GM23338 (cell line): Measurements from ENCODE around the gene OGG1. TPM values are rescaled to one million over a fixed set of nuclear protein-coding genes. Genes with fewer than 3 reads are reported as not detected.

Experiments used
- ATAC-seq: fragments of 200-7000 bp; cut with Tn5 transposase; 3 replicates; pipeline ENCODE4 v1.9.1; 2020
- DNase-seq: peaks from one replicate; pipeline ENCODE4 v3.0.0-alpha.2; 2015; ENCODE audit warnings: low spot score
- H2AFZ ChIP-seq: fragments of 200-600 bp; sonication (generic); 2 replicates; pipeline ENCODE4 v1.8.0; 2016; ENCODE audit warnings: antibody characterized with exemption, mild to moderate bottlenecking, moderate library complexity
- H3F3A ChIP-seq: fragments of 200-600 bp; sonication (generic); replicated peaks from 2 replicates; pipeline ENCODE4 v1.8.0; 2017; ENCODE audit warnings: antibody characterized with exemption, mixed run types, low read depth
- H3K27ac ChIP-seq: fragments of 200-600 bp; sonication (generic); 2 replicates; pipeline ENCODE4 v1.6.1; 2016; ENCODE audit warnings: low read depth
- H3K27me3 ChIP-seq: fragments of 200-600 bp; sonication (generic); 2 replicates; pipeline ENCODE4 v1.8.0; 2016; ENCODE audit warnings: mild to moderate bottlenecking, mixed run types, moderate library complexity; ENCODE audit not compliant: insufficient read depth
- H3K36me3 ChIP-seq: fragments of 200-600 bp; sonication (generic); 2 replicates; pipeline ENCODE4 v1.8.0; 2016; ENCODE audit warnings: mild to moderate bottlenecking; ENCODE audit not compliant: insufficient read depth
- H3K4me1 ChIP-seq: fragments of 200-600 bp; sonication (generic); 2 replicates; pipeline ENCODE4 v1.8.0; 2016; ENCODE audit warnings: mild to moderate bottlenecking, moderate library complexity; ENCODE audit not compliant: insufficient read depth
- H3K4me2 ChIP-seq: fragments of 200-600 bp; sonication (generic); 2 replicates; pipeline ENCODE4 v1.7.1; 2017; ENCODE audit warnings: mixed run types
- H3K4me3 ChIP-seq: fragments of 200-600 bp; sonication (generic); 2 replicates; pipeline ENCODE4 v1.6.1; 2016; ENCODE audit warnings: mixed run types
- H3K79me2 ChIP-seq: fragments of 200-600 bp; sonication (generic); replicated peaks from 2 replicates; pipeline ENCODE4 v1.8.0; 2017; ENCODE audit warnings: mild to moderate bottlenecking; ENCODE audit not compliant: insufficient read depth
- H3K9me2 ChIP-seq: fragments of 200-600 bp; sonication (generic); 2 replicates; pipeline ENCODE4 v1.8.0; 2017; ENCODE audit not compliant: insufficient read depth
- H4K20me1 ChIP-seq: fragments of 200-600 bp; sonication (generic); replicated peaks from 2 replicates; pipeline ENCODE4 v1.8.0; 2017; ENCODE audit warnings: mild to moderate bottlenecking; ENCODE audit not compliant: insufficient read depth
- H3K27ac Mint-ChIP-seq: 2 replicates; pipeline ENCODE4 v1.8.0; 2020; ENCODE audit warnings: inconsistent platforms, mild to moderate bottlenecking, moderate library complexity, mixed read lengths
- H3K27me3 Mint-ChIP-seq: 3 replicates; pipeline ENCODE4 v1.8.0; 2022; ENCODE audit warnings: low read depth, mild to moderate bottlenecking, moderate library complexity, mixed read lengths, inconsistent platforms; ENCODE audit not compliant: insufficient read depth, poor library complexity
- H3K36me3 Mint-ChIP-seq: 3 replicates; pipeline ENCODE4 v1.8.0; 2021; ENCODE audit warnings: low read depth, mild to moderate bottlenecking, inconsistent platforms, moderate library complexity, mixed read lengths
- H3K4me1 Mint-ChIP-seq: 3 replicates; pipeline ENCODE4 v1.8.0; 2020; ENCODE audit warnings: mild to moderate bottlenecking, inconsistent platforms, mixed read lengths
- H3K4me3 Mint-ChIP-seq: 3 replicates; pipeline ENCODE4 v1.8.0; 2021; ENCODE audit warnings: moderate library complexity, mild to moderate bottlenecking, inconsistent platforms, mixed read lengths
- H3K9me3 Mint-ChIP-seq: 3 replicates; pipeline ENCODE4 v1.8.0; 2020; ENCODE audit warnings: moderate library complexity, mild to moderate bottlenecking, inconsistent platforms, mixed read lengths
- EZH2 ChIP-seq: fragments of 200-600 bp; sonication (generic); IDR thresholded peaks from one replicate; pipeline ENCODE4 v1.8.0; 2017; ENCODE audit warnings: antibody characterized with exemption, mild to moderate bottlenecking, low read depth; ENCODE audit not compliant: unreplicated experiment
- EZH2phosphoT487 ChIP-seq: fragments of 200-600 bp; sonication (generic); IDR thresholded peaks from one replicate; pipeline ENCODE4 v1.8.1; 2018; ENCODE audit warnings: antibody characterized with exemption; ENCODE audit not compliant: unreplicated experiment
- JUNB ChIP-seq: IDR thresholded peaks from one replicate; pipeline ENCODE4 v1.6.1; 2016; ENCODE audit warnings: antibody characterized with exemption; ENCODE audit not compliant: unreplicated experiment
- REST ChIP-seq: IDR thresholded peaks from one replicate; pipeline ENCODE4 v1.6.1; 2018; ENCODE audit warnings: antibody characterized with exemption; ENCODE audit not compliant: unreplicated experiment
- ZNF114 ChIP-seq: fragments of 250-450 bp; sonication (Bioruptor Pico); IDR thresholded peaks from 2 replicates; pipeline ENCODE4 v1.5.0; 2020; ENCODE audit warnings: mild to moderate bottlenecking, moderate library complexity
- ZNF462 ChIP-seq: fragments of 250-450 bp; sonication (Bioruptor Pico); IDR thresholded peaks from 2 replicates; pipeline ENCODE4 v1.5.0; 2020; ENCODE audit warnings: mild to moderate bottlenecking, moderate library complexity
- polyA plus RNA-seq: library from polyadenylated mRNA; unstranded; fragments of >200 nt; fragmentation: Nextera tagmentation; extraction: Ambion mirVana; gene quantifications from 2 replicates; pipeline ENCODE4 v1.2.1, GENCODE V29; 2016
- total RNA-seq: library from RNA; depleted of rRNA; stranded (reverse); fragments of >200 nt; shearing (Covaris generic); gene quantifications from 2 replicates; pipeline ENCODE4 v1.2.3, GENCODE V29; 2014

OGG1 gene
- total and polyA plus RNA-seq, 2 experiments from 2014 or later = 20.6 to 27.6 TPM

GRCh38 chr3:9712415-9712814 is 37.3 kb upstream of the OGG1 start (continued):
- no peak for TF ChIP-seq ZNF462 (CRISPR knock-in tag)
- no peak for TF ChIP-seq ZNF114
- no peak for TF ChIP-seq JUNB

- Histone ChIP-seq H3K36me3 (no peaks in the 10 kb centered on the region), H3K79me2 (no peaks in the 10 kb centered on the region), H3K4me3 (no peak overlapping the region), H3K27me3 (no peaks in the 10 kb centered on the region), H3K27ac (no peak overlapping the region), H3K4me2 (no peak overlapping the region), H2AFZ (no peak overlapping the region), H4K20me1 (no peaks in the 10 kb centered on the region), H3K9me2 (no peaks in the 10 kb centered on the region), H3F3A (no peaks in the 10 kb centered on the region), H3K4me1 (no peaks in the 10 kb centered on the region)
- H3K27me3 Mint-ChIP-seq = peaks cover 3% of the 10 kb centered on the region
- ATAC-seq (no peak), DNase-seq (no peak)
- H3K4me3 Mint-ChIP-seq = no peak overlapping the region
- H3K9me3 Mint-ChIP-seq = no peaks in the 10 kb centered on the region
- no peak overlapping the region for H3K27ac Mint-ChIP-seq
- H3K36me3 Mint-ChIP-seq = no peaks in the 10 kb centered on the region; the same call in 2 of the 3 replicates
- H3K4me1 Mint-ChIP-seq = peaks cover 5% of the 10 kb centered on the region; the same call in 2 of the 3 replicates
- no peak for TF ChIP-seq ZNF462 (CRISPR knock-in tag)
- no peak for TF ChIP-seq EZH2
- no peak for TF ChIP-seq EZH2phosphoT487
- no peak for TF ChIP-seq REST
These were observed 36.6 kb upstream of the OGG1 start for GRCh38 chr3:9713142-9713541.
